Measurements from ENCODE around the gene SEC61G. TPM values are rescaled to one million over a fixed set of nuclear protein-coding genes. Genes with fewer than 3 reads are reported as not detected.

SEC61G gene
- total RNA-seq, 1 donor = 203 TPM

GRCh38 chr7:54788664-54789063 lies 29.7 kb upstream of the SEC61G start:
- peak; percentile 96 for DNase-seq (ENCODE audit: insufficient read length, low spot score, missing footprints)
- TF ChIP-seq, protein P1, sequence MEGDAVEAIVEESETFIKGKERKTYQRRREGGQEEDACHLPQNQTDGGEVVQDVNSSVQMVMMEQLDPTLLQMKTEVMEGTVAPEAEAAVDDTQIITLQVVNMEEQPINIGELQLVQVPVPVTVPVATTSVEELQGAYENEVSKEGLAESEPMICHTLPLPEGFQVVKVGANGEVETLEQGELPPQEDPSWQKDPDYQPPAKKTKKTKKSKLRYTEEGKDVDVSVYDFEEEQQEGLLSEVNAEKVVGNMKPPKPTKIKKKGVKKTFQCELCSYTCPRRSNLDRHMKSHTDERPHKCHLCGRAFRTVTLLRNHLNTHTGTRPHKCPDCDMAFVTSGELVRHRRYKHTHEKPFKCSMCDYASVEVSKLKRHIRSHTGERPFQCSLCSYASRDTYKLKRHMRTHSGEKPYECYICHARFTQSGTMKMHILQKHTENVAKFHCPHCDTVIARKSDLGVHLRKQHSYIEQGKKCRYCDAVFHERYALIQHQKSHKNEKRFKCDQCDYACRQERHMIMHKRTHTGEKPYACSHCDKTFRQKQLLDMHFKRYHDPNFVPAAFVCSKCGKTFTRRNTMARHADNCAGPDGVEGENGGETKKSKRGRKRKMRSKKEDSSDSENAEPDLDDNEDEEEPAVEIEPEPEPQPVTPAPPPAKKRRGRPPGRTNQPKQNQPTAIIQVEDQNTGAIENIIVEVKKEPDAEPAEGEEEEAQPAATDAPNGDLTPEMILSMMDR (IDR thresholded peaks at IDR 0.05; ENCODE audit: extremely low read depth, low read depth, low read length) = peak; percentile 78
- peak overlapping the region; percentile 78 for H3K4me2 ChIP-seq (ENCODE audit: insufficient read depth, low read length)
- peaks cover 4% of the 10 kb centered on the region for H3K4me1 ChIP-seq (ENCODE audit: insufficient read depth, low read length)
- peak overlapping the region; percentile 33 for H3K4me3 ChIP-seq (ENCODE audit: insufficient read depth, low read length)
- H3K36me3 ChIP-seq (ENCODE audit: insufficient read depth, low read length) = no peaks in the 10 kb centered on the region
- no peaks in the 10 kb centered on the region for H3K9me3 ChIP-seq (ENCODE audit: low read depth, low read length)
- H3K79me2 ChIP-seq (ENCODE audit: insufficient read depth, low read length) = no peaks in the 10 kb centered on the region
- H2AFZ ChIP-seq (ENCODE audit: low read length) = no peak overlapping the region
- H3K27ac ChIP-seq (ENCODE audit: low read depth, low read length) = no peak overlapping the region
- peaks cover 2% of the 10 kb centered on the region for H3K27me3 ChIP-seq (ENCODE audit: insufficient read depth, low read length)
- no peaks in the 10 kb centered on the region for H4K20me1 ChIP-seq (ENCODE audit: insufficient read depth, low read length)

- no peaks in the 10 kb centered on the region for H3K9me3 ChIP-seq (ENCODE audit: low read depth, low read length)
- no peaks in the 10 kb centered on the region for H3K79me2 ChIP-seq (ENCODE audit: insufficient read depth, low read length)
- H3K27ac ChIP-seq (ENCODE audit: low read depth, low read length) = no peak overlapping the region
- no peak overlapping the region for H3K4me3 ChIP-seq (ENCODE audit: insufficient read depth, low read length)
- no peaks in the 10 kb centered on the region for H4K20me1 ChIP-seq (ENCODE audit: insufficient read depth, low read length)
- TF ChIP-seq, protein P1 (IDR thresholded peaks at IDR 0.05; ENCODE audit: extremely low read depth, low read depth, low read length) = no peak
- H2AFZ ChIP-seq (ENCODE audit: low read length) = no peak overlapping the region
- DNase-seq (ENCODE audit: insufficient read length, low spot score, missing footprints) = peak; percentile 60
- H3K36me3 ChIP-seq (ENCODE audit: insufficient read depth, low read length) = no peaks in the 10 kb centered on the region
- peaks cover 4% of the 10 kb centered on the region for H3K4me1 ChIP-seq (ENCODE audit: insufficient read depth, low read length)
- peaks cover 2% of the 10 kb centered on the region for H3K27me3 ChIP-seq (ENCODE audit: insufficient read depth, low read length)
- H3K4me2 ChIP-seq (ENCODE audit: insufficient read depth, low read length) = no peak overlapping the region
Observed at GRCh38 chr7:54785261-54785660, 26.2 kb upstream of the SEC61G start.

GRCh38 chr7:54783952-54784351 lies 24.9 kb upstream of the SEC61G start:
- no peak overlapping the region for H3K27ac ChIP-seq (ENCODE audit: low read depth, low read length)
- no peaks in the 10 kb centered on the region for H3K79me2 ChIP-seq (ENCODE audit: insufficient read depth, low read length)
- H3K36me3 ChIP-seq (ENCODE audit: insufficient read depth, low read length) = no peaks in the 10 kb centered on the region
- no peaks in the 10 kb centered on the region for H3K9me3 ChIP-seq (ENCODE audit: low read depth, low read length)
- TF ChIP-seq, protein P1 (IDR thresholded peaks at IDR 0.05; ENCODE audit: extremely low read depth, low read depth, low read length) = no peak
- H3K4me2 ChIP-seq (ENCODE audit: insufficient read depth, low read length) = no peak overlapping the region
- no peak for DNase-seq (ENCODE audit: insufficient read length, low spot score, missing footprints)
- H3K4me3 ChIP-seq (ENCODE audit: insufficient read depth, low read length) = no peak overlapping the region
- no peak overlapping the region for H2AFZ ChIP-seq (ENCODE audit: low read length)
- H3K4me1 ChIP-seq (ENCODE audit: insufficient read depth, low read length) = peaks cover 4% of the 10 kb centered on the region
- peaks cover 2% of the 10 kb centered on the region for H3K27me3 ChIP-seq (ENCODE audit: insufficient read depth, low read length)
- no peaks in the 10 kb centered on the region for H4K20me1 ChIP-seq (ENCODE audit: insufficient read depth, low read length)

GRCh38 chr7:54782829-54783228 lies 23.8 kb upstream of the SEC61G start:
- DNase-seq (ENCODE audit: insufficient read length, low spot score, missing footprints) = no peak
- Histone ChIP-seq H3K79me2 (ENCODE audit: insufficient read depth, low read length) (no peaks in the 10 kb centered on the region), H3K4me1 (ENCODE audit: insufficient read depth, low read length) (no peaks in the 10 kb centered on the region), H3K27ac (ENCODE audit: low read depth, low read length) (no peak overlapping the region), H3K4me2 (ENCODE audit: insufficient read depth, low read length) (no peak overlapping the region), H4K20me1 (ENCODE audit: insufficient read depth, low read length) (no peaks in the 10 kb centered on the region), H2AFZ (ENCODE audit: low read length) (no peak overlapping the region), H3K4me3 (ENCODE audit: insufficient read depth, low read length) (no peak overlapping the region), H3K27me3 (ENCODE audit: insufficient read depth, low read length) (peaks cover 2% of the 10 kb centered on the region), H3K9me3 (ENCODE audit: low read depth, low read length) (no peaks in the 10 kb centered on the region), H3K36me3 (ENCODE audit: insufficient read depth, low read length) (no peaks in the 10 kb centered on the region)
- TF ChIP-seq, protein P1 (IDR thresholded peaks at IDR 0.05; ENCODE audit: extremely low read depth, low read depth, low read length) = no peak
